Superior temporal gyrus (tissue), 1 donor: ENCODE results near the gene RANBP3L.
"Not testable (repeated sequence)": the region's sequence is repeated elsewhere in the genome, so short reads cannot be mapped to it uniquely, and the experiment has no call there.

Experiments used
- DNase-seq: peaks from one replicate; pipeline ENCODE4 v3.0.0-alpha.2; 2016; ENCODE audit errors: extremely low spot score

RANBP3L gene

GRCh38 chr5:36206913-36207312, 94.8 kb downstream of the RANBP3L start:
- no peak for DNase-seq

GRCh38 chr5:36205329-36205728, 96.4 kb downstream of the RANBP3L start:
- DNase-seq, result no peak

- no peak for DNase-seq
Observed at GRCh38 chr5:36202521-36202961, 99.2 kb downstream of the RANBP3L start.

- DNase-seq, result no peak
Observed at GRCh38 chr5:36200513-36200912, 101.2 kb downstream of the RANBP3L start.

- no peak for DNase-seq
Observed at GRCh38 chr5:36199620-36200019, 102.1 kb downstream of the RANBP3L start.

GRCh38 chr5:36198783-36199182, 102.9 kb downstream of the RANBP3L start:
- DNase-seq, result not testable (repeated sequence)
